ENCODE data around the gene CHD9NB. TPM values are rescaled to one million over a fixed set of nuclear protein-coding genes. Genes with fewer than 3 reads are reported as not detected.
"Not testable (repeated sequence)": the region's sequence is repeated elsewhere in the genome, so short reads cannot be mapped to it uniquely, and the experiment has no call there.

The CHD9NB gene
- polyA plus RNA-seq, 2 donors: 3.4 to 9.4 TPM

GRCh38 chr16:53084141-53084541 lies 31.4 kb upstream of the CHD9NB start:
- 50 to 73% methylated on average over 4 of the region's 4 CpGs for WGBS, 2 donors
- peaks cover 5 to 18% of the 10 kb centered on the region in 2 donors for H3K4me1 ChIP-seq (ENCODE audit: control insufficient read depth in 2 of 2, insufficient read depth in 2 of 2, low read length in 1 of 2)
- no peaks in the 10 kb centered on the region for H3K9me3 ChIP-seq (ENCODE audit: control insufficient read depth in 2 of 2, insufficient read depth in 1 of 2, low read depth in 1 of 2, low read length in 1 of 2)
- peak overlapping the region; percentile 91 to 92 for H3K27ac ChIP-seq (ENCODE audit: low read depth in 2 of 2, low read length in 1 of 2)
- H3K4me3 ChIP-seq (ENCODE audit: low read depth in 1 of 2, low read length in 2 of 2): no peak overlapping the region
- H3K36me3 ChIP-seq (ENCODE audit: control insufficient read depth in 2 of 2, insufficient read depth in 2 of 2, low read length in 1 of 2): no peaks in the 10 kb centered on the region
- no peaks in the 10 kb centered on the region for H3K27me3 ChIP-seq (ENCODE audit: control insufficient read depth in 1 of 2, insufficient read depth in 2 of 2, low read length in 2 of 2)

- H3K9me3 ChIP-seq (ENCODE audit: control insufficient read depth in 2 of 2, insufficient read depth in 1 of 2, low read depth in 1 of 2, low read length in 1 of 2): no peaks in the 10 kb centered on the region
- no peaks in the 10 kb centered on the region for H3K36me3 ChIP-seq (ENCODE audit: control insufficient read depth in 2 of 2, insufficient read depth in 2 of 2, low read length in 1 of 2)
- H3K27ac ChIP-seq (ENCODE audit: low read depth in 2 of 2, low read length in 1 of 2): peak overlapping the region in 1 of 2 donors; percentile 36
- H3K4me3 ChIP-seq (ENCODE audit: low read depth in 1 of 2, low read length in 2 of 2): no peak overlapping the region
- 53 to 79% methylated on average over 1 of the region's 1 CpG for WGBS, 2 donors
- peaks cover 5 to 26% of the 10 kb centered on the region in 2 donors for H3K4me1 ChIP-seq (ENCODE audit: control insufficient read depth in 2 of 2, insufficient read depth in 2 of 2, low read length in 1 of 2)
- H3K27me3 ChIP-seq (ENCODE audit: control insufficient read depth in 1 of 2, insufficient read depth in 2 of 2, low read length in 2 of 2): no peaks in the 10 kb centered on the region
These were observed 30.4 kb upstream of the CHD9NB start for GRCh38 chr16:53083119-53083518.

- Histone ChIP-seq H3K27me3 (ENCODE audit: control insufficient read depth in 1 of 2, insufficient read depth in 2 of 2, low read length in 2 of 2) (no peaks in the 10 kb centered on the region), H3K27ac (ENCODE audit: low read depth in 2 of 2, low read length in 1 of 2) (peak overlapping the region; percentile 8 to 36), H3K4me1 (ENCODE audit: control insufficient read depth in 2 of 2, insufficient read depth in 2 of 2, low read length in 1 of 2) (peaks cover 5 to 26% of the 10 kb centered on the region in 2 donors), H3K9me3 (ENCODE audit: control insufficient read depth in 2 of 2, insufficient read depth in 1 of 2, low read depth in 1 of 2, low read length in 1 of 2) (no peaks in the 10 kb centered on the region), H3K4me3 (ENCODE audit: low read depth in 1 of 2, low read length in 2 of 2) (no peak overlapping the region), H3K36me3 (ENCODE audit: control insufficient read depth in 2 of 2, insufficient read depth in 2 of 2, low read length in 1 of 2) (no peaks in the 10 kb centered on the region)
- 68 to 73% methylated on average over 4 of the region's 4 CpGs for WGBS, 2 donors
These were observed 29.8 kb upstream of the CHD9NB start for GRCh38 chr16:53082509-53082908.

DNA sequence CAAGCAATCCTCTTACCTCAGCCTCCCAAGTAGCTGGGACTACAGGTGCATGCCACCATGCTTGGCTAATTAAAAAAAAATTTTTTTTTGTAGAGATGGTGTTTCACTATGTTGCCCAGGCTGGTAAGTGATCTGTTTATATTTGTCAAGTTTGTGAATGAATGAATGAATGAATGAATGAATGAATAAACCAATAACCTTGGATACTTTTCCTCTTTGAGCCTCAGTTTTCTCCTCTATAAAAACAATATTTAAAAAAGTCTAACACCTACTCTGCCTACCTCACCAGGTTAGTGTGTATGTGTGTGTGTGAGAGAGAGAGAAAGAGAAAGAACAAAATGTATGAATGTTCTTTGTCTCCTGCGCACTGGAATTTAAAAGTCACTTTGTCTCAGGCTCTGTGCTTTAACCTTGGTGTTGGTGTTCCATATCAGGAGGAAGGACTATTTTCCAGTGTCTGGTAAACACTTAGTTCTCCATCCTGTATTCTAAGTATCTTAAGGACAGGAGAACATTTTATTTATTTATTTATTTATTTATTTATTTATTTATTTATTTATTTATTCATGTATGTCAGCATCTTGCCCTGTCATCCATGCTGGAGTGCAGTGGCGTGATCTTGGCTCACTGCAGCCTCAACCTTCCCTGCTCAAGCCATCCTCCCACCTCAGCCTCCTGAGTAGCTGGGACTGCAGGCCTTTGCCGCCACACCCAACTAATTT lies 29.1 kb upstream of the CHD9NB start:
- H3K4me3 ChIP-seq (ENCODE audit: low read depth in 1 of 2, low read length in 2 of 2): no peak overlapping the region
- peak overlapping the region; percentile 80 to 89 for H3K27ac ChIP-seq (ENCODE audit: low read depth in 2 of 2, low read length in 1 of 2)
- no peaks in the 10 kb centered on the region for H3K9me3 ChIP-seq (ENCODE audit: control insufficient read depth in 2 of 2, insufficient read depth in 1 of 2, low read depth in 1 of 2, low read length in 1 of 2)
- H3K27me3 ChIP-seq (ENCODE audit: control insufficient read depth in 1 of 2, insufficient read depth in 2 of 2, low read length in 2 of 2): no peaks in the 10 kb centered on the region
- H3K4me1 ChIP-seq (ENCODE audit: control insufficient read depth in 2 of 2, insufficient read depth in 2 of 2, low read length in 1 of 2): peaks cover 5 to 26% of the 10 kb centered on the region in 2 donors
- 97 to 98% methylated on average over 3 of the region's 3 CpGs for WGBS, 2 donors
- H3K36me3 ChIP-seq (ENCODE audit: control insufficient read depth in 2 of 2, insufficient read depth in 2 of 2, low read length in 1 of 2): no peaks in the 10 kb centered on the region

DNA sequence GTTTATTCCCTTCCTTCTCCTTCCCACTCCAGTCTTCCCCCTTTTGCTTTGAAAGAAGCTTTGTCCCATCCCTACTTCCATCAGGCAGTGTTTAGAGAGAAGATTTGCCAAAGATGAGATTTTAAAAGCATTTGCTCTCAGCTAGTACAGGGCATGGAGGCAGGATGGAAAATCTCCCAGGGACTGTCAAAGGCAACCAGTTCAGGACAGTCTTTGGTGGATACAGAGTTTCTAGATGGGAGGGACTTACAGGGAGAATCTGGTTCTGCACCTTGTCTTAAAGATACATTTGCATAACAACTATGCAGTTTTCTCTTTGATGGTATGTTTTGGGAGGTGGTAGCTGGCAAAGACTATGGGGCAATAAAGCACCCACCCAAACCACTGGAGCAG lies 28.3 kb upstream of the CHD9NB start:
- H3K36me3 ChIP-seq (ENCODE audit: control insufficient read depth in 2 of 2, insufficient read depth in 2 of 2, low read length in 1 of 2): no peaks in the 10 kb centered on the region
- no peak overlapping the region for H3K4me3 ChIP-seq (ENCODE audit: low read depth in 1 of 2, low read length in 2 of 2)
- no peaks in the 10 kb centered on the region for H3K9me3 ChIP-seq (ENCODE audit: control insufficient read depth in 2 of 2, insufficient read depth in 1 of 2, low read depth in 1 of 2, low read length in 1 of 2)
- H3K4me1 ChIP-seq (ENCODE audit: control insufficient read depth in 2 of 2, insufficient read depth in 2 of 2, low read length in 1 of 2): peaks cover 1 to 23% of the 10 kb centered on the region in 2 donors
- H3K27me3 ChIP-seq (ENCODE audit: control insufficient read depth in 1 of 2, insufficient read depth in 2 of 2, low read length in 2 of 2): no peaks in the 10 kb centered on the region
- peak overlapping the region; percentile 80 to 89 for H3K27ac ChIP-seq (ENCODE audit: low read depth in 2 of 2, low read length in 1 of 2)

DNA sequence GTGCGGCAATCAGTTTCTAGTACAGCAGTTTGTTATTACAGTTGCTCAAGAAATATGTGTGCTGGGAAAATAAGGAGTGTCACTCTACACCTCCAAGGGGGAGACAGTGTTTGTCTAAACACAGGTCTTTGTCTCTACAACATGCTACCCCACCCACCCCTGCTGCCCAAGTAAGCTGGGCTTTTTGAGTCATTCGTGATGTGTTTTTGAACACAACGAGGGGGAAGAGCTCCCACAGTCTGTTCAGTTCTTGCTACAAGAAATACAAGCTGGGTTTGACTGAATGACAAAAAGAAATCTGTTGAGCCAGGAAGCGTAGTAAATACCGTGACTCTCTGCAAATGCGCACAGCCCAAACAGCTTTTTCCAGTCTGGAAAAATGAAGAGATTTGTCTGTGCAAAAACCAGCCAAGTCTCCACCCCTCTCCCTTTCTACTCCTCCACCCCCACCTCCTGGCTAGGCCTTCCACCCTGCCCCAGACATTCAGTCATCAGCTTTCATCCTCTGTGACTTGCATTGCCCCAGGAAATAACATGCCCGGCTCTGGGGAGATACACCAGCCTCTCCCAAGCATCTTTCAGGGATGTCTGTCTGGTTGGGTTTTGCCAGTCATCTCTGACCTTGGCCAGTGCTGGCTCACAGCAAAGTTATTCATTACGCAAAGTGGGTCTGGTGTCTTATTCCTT lies 27.8 kb upstream of the CHD9NB start:
- no peaks in the 10 kb centered on the region for H3K36me3 ChIP-seq (ENCODE audit: control insufficient read depth in 2 of 2, insufficient read depth in 2 of 2, low read length in 1 of 2)
- no peak overlapping the region for H3K4me3 ChIP-seq (ENCODE audit: low read depth in 1 of 2, low read length in 2 of 2)
- H3K27ac ChIP-seq (ENCODE audit: low read depth in 2 of 2, low read length in 1 of 2): peak overlapping the region; percentile 80 to 92
- no peaks in the 10 kb centered on the region for H3K27me3 ChIP-seq (ENCODE audit: control insufficient read depth in 1 of 2, insufficient read depth in 2 of 2, low read length in 2 of 2)
- H3K9me3 ChIP-seq (ENCODE audit: control insufficient read depth in 2 of 2, insufficient read depth in 1 of 2, low read depth in 1 of 2, low read length in 1 of 2): no peaks in the 10 kb centered on the region
- 27 to 42% methylated on average over 8 of the region's 8 CpGs for WGBS, 2 donors
- peaks cover 0 to 22% of the 10 kb centered on the region in 2 donors for H3K4me1 ChIP-seq (ENCODE audit: control insufficient read depth in 2 of 2, insufficient read depth in 2 of 2, low read length in 1 of 2)

GRCh38 chr16:53078765-53079485 lies 26.2 kb upstream of the CHD9NB start:
- Histone ChIP-seq H3K36me3 (ENCODE audit: control insufficient read depth in 2 of 2, insufficient read depth in 2 of 2, low read length in 1 of 2) (no peaks in the 10 kb centered on the region), H3K4me3 (ENCODE audit: low read depth in 1 of 2, low read length in 2 of 2) (no peak overlapping the region), H3K4me1 (ENCODE audit: control insufficient read depth in 2 of 2, insufficient read depth in 2 of 2, low read length in 1 of 2) (peaks cover 0 to 15% of the 10 kb centered on the region in 2 donors), H3K27me3 (ENCODE audit: control insufficient read depth in 1 of 2, insufficient read depth in 2 of 2, low read length in 2 of 2) (no peaks in the 10 kb centered on the region), H3K27ac (ENCODE audit: low read depth in 2 of 2, low read length in 1 of 2) (peak overlapping the region; percentile 62 to 80), H3K9me3 (ENCODE audit: control insufficient read depth in 2 of 2, insufficient read depth in 1 of 2, low read depth in 1 of 2, low read length in 1 of 2) (peaks cover 0 to 2% of the 10 kb centered on the region in 2 donors)
- 83 to 84% methylated on average over 6 of the region's 6 CpGs for WGBS, 2 donors

DNA sequence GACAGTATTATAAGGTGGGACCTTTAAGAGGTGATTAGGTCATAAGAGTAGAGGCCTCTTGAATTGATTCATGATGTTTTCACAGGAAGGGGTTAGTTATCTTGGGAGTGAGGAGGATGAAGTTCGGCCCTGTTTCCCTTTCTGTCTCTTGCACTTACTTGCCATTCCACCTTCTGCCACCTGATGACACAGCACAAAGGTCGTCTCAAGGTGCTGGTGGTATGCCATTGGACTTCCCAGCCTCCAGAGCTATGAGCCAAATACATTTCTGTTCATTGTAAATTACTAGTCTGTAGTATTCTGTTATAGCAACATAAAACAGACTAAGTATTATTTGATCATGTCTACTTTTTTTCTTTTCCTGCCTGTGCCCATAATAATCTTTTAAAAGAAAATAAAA lies 25.6 kb upstream of the CHD9NB start:
- no peak overlapping the region for H3K4me3 ChIP-seq (ENCODE audit: low read depth in 1 of 2, low read length in 2 of 2)
- WGBS, 2 donors: 80 to 83% methylated on average over 2 of the region's 2 CpGs
- no peak overlapping the region for H3K27ac ChIP-seq (ENCODE audit: low read depth in 2 of 2, low read length in 1 of 2)

DNA sequence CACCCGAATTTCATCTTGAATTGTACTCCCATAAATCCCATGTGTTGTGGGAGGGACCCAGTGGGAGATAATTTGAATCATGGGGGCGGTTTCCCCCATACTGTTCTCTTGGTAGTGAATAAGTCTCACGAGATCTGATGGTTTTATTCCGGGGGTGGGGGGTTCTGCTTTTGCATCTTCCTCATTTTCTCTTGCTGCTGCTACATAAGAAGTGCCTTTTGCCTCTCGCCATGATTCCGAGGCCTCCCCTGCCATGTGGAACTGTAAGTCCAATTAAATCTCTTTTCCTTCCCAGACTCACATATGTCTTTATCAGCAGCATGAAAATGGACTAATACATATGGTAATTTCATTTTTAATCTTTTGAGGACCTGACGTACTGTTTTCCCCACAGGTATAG lies 22.8 kb upstream of the CHD9NB start:
- H3K4me1 ChIP-seq (ENCODE audit: control insufficient read depth in 2 of 2, insufficient read depth in 2 of 2, low read length in 1 of 2): peaks cover 0 to 12% of the 10 kb centered on the region in 2 donors
- H3K4me3 ChIP-seq (ENCODE audit: low read depth in 1 of 2, low read length in 2 of 2); H3K27ac ChIP-seq (ENCODE audit: low read depth in 2 of 2, low read length in 1 of 2); H3K9me3 ChIP-seq (ENCODE audit: control insufficient read depth in 2 of 2, insufficient read depth in 1 of 2, low read depth in 1 of 2, low read length in 1 of 2); H3K27me3 ChIP-seq (ENCODE audit: control insufficient read depth in 1 of 2, insufficient read depth in 2 of 2, low read length in 2 of 2); H3K36me3 ChIP-seq (ENCODE audit: control insufficient read depth in 2 of 2, insufficient read depth in 2 of 2, low read length in 1 of 2): not testable (repeated sequence)
- 88 to 95% methylated on average over 7 of the region's 7 CpGs for WGBS, 2 donors

More for the DNA sequence above, 25.6 kb upstream of the CHD9NB start:
- H3K4me1 ChIP-seq (ENCODE audit: control insufficient read depth in 2 of 2, insufficient read depth in 2 of 2, low read length in 1 of 2): peaks cover 0 to 15% of the 10 kb centered on the region in 2 donors
- no peaks in the 10 kb centered on the region for H3K36me3 ChIP-seq (ENCODE audit: control insufficient read depth in 2 of 2, insufficient read depth in 2 of 2, low read length in 1 of 2)
- H3K27me3 ChIP-seq (ENCODE audit: control insufficient read depth in 1 of 2, insufficient read depth in 2 of 2, low read length in 2 of 2): no peaks in the 10 kb centered on the region
- H3K9me3 ChIP-seq (ENCODE audit: control insufficient read depth in 2 of 2, insufficient read depth in 1 of 2, low read depth in 1 of 2, low read length in 1 of 2): peaks cover 0 to 2% of the 10 kb centered on the region in 2 donors

Measured in esophagus (tissue), 2 donors.